NCI-H1694 treated with DMSO at 0.1 percent for 48 hours (cell line): ENCODE results near the gene GFY.

ENCODE experiments used
- DNase-seq: peaks from one replicate; lab custom pipeline; 2025; lab: John Stamatoyannopoulos, UW

The GFY gene

GRCh38 chr19:49408816-49409440 is 16.3 kb upstream of the GFY start:
- no peak for DNase-seq

- no peak for DNase-seq
These were observed 15.7 kb upstream of the GFY start for GRCh38 chr19:49409441-49410029.

GRCh38 chr19:49411681-49412326 is 13.4 kb upstream of the GFY start:
- DNase-seq = no peak

- DNase-seq = no peak
These were observed 11.8 kb upstream of the GFY start for GRCh38 chr19:49413348-49413747.

GRCh38 chr19:49414256-49414655 is 10.9 kb upstream of the GFY start:
- no peak for DNase-seq

GRCh38 chr19:49415102-49415809 is 9.9 kb upstream of the GFY start:
- DNase-seq = no peak

GRCh38 chr19:49415810-49416200 is 9.4 kb upstream of the GFY start:
- no peak for DNase-seq

- no peak for DNase-seq
These were observed 8.1 kb upstream of the GFY start for GRCh38 chr19:49417088-49417487.

GRCh38 chr19:49418511-49418910 is 6.7 kb upstream of the GFY start:
- peak; percentile 27 for DNase-seq

- no peak for DNase-seq
These were observed 6.0 kb upstream of the GFY start for GRCh38 chr19:49419173-49419572.

GRCh38 chr19:49420227-49420626 is 5.0 kb upstream of the GFY start:
- no peak for DNase-seq

GRCh38 chr19:49421039-49421877 is 3.9 kb upstream of the GFY start:
- DNase-seq = peak; percentile 76

- DNase-seq = no peak
These were observed 3.3 kb upstream of the GFY start for GRCh38 chr19:49421878-49422202.

GRCh38 chr19:49422407-49423070 is 2.6 kb upstream of the GFY start:
- DNase-seq = peak; percentile 72

GRCh38 chr19:49423071-49423984 is 1.9 kb upstream of the GFY start, which contains the start of gene PTH2:
Gene PTH2, minus strand, starts transcription at chr19:49423441. Its CDS starts 102 bp downstream, at chr19:49423339.
- no peak for DNase-seq

- no peak for DNase-seq
These were observed 1.2 kb upstream of the GFY start for GRCh38 chr19:49423985-49424303.

- DNase-seq = no peak
These were observed 869 bp downstream of the GFY start for GRCh38 chr19:49425922-49426592.

GRCh38 chr19:49427339-49427738 is 2.2 kb downstream of the GFY start:
- no peak for DNase-seq

- no peak for DNase-seq
These were observed 2.8 kb downstream of the GFY start for GRCh38 chr19:49427855-49428546.
